ENCODE results near the gene SSBP3.

- no peak for TF ChIP-seq CTCF (optimal IDR thresholded peaks at IDR 0.05 in 1 of 3, IDR thresholded peaks at IDR 0.05 in 1 of 3, conservative IDR thresholded peaks at IDR 0.05 in 1 of 3; ENCODE audit: extremely low read depth in 1 of 3, insufficient read depth in 2 of 3, low read length in 3 of 3)
- no peak for TF ChIP-seq EZH2 (IDR thresholded peaks at IDR 0.05; ENCODE audit: low read length)
These were observed 80.3 kb downstream of the SSBP3 start for GRCh38 chr1:54325703-54326461.
